A673 (cell line): ENCODE data around the gene BRI3BP.

ENCODE experiments used
- EZH2 ChIP-seq: fragments of 200-600 bp; sonication (generic); IDR thresholded peaks from 2 replicates; pipeline ENCODE4 v1.6.1; 2017; ENCODE audit warnings: borderline replicate concordance, low read depth, mild to moderate bottlenecking, mixed read lengths, antibody characterized with exemption, low read length; ENCODE audit not compliant: poor library complexity, severe bottlenecking
- TF ChIP-seq, protein P1 (sequence below): fragments of 300-800, 200-600 bp; sonication (generic); conservative IDR thresholded peaks from 2 replicates; pipeline ENCODE4 v1.5.1; 2017; ENCODE audit warnings: low read depth, mild to moderate bottlenecking, antibody characterized with exemption, low read length, moderate library complexity, mixed read lengths

DNA sequence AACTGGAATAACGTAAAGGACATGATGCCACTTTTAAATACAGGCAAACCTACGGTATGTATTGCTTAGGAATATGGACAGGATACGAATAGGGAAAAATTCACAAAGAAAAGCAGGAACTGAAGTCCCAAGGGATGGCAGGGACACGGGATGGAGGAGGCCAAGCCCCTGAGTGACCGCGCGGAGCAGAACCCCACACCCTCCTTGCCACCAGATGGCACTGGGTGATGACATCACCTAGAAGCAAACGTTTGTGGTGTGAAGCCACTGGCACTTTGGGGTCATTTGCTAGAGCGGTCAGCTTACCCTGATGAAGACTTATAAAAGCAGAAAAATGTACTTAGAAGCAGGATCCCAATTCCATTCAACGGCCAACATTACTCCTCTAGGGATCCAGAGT lies 13.9 kb upstream of the BRI3BP start:
- TF ChIP-seq, protein P1, sequence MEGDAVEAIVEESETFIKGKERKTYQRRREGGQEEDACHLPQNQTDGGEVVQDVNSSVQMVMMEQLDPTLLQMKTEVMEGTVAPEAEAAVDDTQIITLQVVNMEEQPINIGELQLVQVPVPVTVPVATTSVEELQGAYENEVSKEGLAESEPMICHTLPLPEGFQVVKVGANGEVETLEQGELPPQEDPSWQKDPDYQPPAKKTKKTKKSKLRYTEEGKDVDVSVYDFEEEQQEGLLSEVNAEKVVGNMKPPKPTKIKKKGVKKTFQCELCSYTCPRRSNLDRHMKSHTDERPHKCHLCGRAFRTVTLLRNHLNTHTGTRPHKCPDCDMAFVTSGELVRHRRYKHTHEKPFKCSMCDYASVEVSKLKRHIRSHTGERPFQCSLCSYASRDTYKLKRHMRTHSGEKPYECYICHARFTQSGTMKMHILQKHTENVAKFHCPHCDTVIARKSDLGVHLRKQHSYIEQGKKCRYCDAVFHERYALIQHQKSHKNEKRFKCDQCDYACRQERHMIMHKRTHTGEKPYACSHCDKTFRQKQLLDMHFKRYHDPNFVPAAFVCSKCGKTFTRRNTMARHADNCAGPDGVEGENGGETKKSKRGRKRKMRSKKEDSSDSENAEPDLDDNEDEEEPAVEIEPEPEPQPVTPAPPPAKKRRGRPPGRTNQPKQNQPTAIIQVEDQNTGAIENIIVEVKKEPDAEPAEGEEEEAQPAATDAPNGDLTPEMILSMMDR = no peak
- TF ChIP-seq EZH2 = no peak
